ENCODE results near the gene ULK4. TPM values are rescaled to one million over a fixed set of nuclear protein-coding genes. Genes with fewer than 3 reads are reported as not detected.

ULK4 gene
- total RNA-seq, 1 experiment from 2014 or later, result 14.3 TPM

DNA sequence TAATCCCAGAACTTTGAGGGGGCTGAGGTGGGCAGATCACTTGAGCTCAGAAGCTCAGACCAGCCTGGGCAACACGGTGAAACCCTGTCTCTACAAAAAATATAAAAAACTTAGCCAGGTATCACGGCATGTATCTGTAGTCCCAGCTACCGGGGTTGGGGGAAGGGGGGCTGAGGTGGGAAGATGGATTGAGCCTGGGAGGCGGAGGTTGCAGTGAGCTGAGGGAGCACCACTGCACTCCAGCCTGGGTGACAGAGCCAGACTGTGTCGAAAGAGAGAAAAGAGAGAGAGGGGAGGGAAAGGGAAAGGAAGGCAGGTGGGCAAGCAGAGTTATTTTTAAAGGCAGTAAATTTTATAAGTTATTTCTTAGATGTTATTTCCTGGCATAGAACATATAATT is 368.1 kb downstream of the ULK4 start:
- no peaks in the 10 kb centered on the region for H3K9me3 ChIP-seq (ENCODE audit: control insufficient read depth, insufficient read depth, low read depth, low read length)
- no peak for DNase-seq (ENCODE audit: low read depth, low spot score)
- H3K36me3 ChIP-seq (ENCODE audit: control insufficient read depth, insufficient read depth, low read length), result no peaks in the 10 kb centered on the region
- ChIA-PET CTCF (no interaction called here), POLR2A (no interaction called here)
- no peak for ATAC-seq
- BruUV-seq (replicated peaks), result no TSS peak
- in situ Hi-C loops (cut with HindIII; ENCODE audit: low pct_unique_long_range_greater_than_20kb, low sequenced_read_pairs), result no loop called here
- H3K27ac ChIP-seq (ENCODE audit: low read length), result no peak overlapping the region
- H3K4me3 ChIP-seq (ENCODE audit: low read depth in 2 of 2, low read length in 2 of 2), result no peak overlapping the region
- no peaks in the 10 kb centered on the region for H3K27me3 ChIP-seq (ENCODE audit: control insufficient read depth, insufficient read depth, low read length)
- no peak for TF ChIP-seq TCF7L2 (IDR thresholded peaks at IDR 0.05; ENCODE audit: low read depth, low read length)
- TF ChIP-seq, protein P1, sequence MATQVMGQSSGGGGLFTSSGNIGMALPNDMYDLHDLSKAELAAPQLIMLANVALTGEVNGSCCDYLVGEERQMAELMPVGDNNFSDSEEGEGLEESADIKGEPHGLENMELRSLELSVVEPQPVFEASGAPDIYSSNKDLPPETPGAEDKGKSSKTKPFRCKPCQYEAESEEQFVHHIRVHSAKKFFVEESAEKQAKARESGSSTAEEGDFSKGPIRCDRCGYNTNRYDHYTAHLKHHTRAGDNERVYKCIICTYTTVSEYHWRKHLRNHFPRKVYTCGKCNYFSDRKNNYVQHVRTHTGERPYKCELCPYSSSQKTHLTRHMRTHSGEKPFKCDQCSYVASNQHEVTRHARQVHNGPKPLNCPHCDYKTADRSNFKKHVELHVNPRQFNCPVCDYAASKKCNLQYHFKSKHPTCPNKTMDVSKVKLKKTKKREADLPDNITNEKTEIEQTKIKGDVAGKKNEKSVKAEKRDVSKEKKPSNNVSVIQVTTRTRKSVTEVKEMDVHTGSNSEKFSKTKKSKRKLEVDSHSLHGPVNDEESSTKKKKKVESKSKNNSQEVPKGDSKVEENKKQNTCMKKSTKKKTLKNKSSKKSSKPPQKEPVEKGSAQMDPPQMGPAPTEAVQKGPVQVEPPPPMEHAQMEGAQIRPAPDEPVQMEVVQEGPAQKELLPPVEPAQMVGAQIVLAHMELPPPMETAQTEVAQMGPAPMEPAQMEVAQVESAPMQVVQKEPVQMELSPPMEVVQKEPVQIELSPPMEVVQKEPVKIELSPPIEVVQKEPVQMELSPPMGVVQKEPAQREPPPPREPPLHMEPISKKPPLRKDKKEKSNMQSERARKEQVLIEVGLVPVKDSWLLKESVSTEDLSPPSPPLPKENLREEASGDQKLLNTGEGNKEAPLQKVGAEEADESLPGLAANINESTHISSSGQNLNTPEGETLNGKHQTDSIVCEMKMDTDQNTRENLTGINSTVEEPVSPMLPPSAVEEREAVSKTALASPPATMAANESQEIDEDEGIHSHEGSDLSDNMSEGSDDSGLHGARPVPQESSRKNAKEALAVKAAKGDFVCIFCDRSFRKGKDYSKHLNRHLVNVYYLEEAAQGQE (IDR thresholded peaks at IDR 0.05; ENCODE audit: insufficient read depth in 1 of 2, low read depth in 2 of 2, low read length in 1 of 2), result no peak
- TF ChIP-seq POLR2AphosphoS5 (IDR thresholded peaks at IDR 0.05; ENCODE audit: low read depth, low read length), result no peak
- TF ChIP-seq, protein P2, sequence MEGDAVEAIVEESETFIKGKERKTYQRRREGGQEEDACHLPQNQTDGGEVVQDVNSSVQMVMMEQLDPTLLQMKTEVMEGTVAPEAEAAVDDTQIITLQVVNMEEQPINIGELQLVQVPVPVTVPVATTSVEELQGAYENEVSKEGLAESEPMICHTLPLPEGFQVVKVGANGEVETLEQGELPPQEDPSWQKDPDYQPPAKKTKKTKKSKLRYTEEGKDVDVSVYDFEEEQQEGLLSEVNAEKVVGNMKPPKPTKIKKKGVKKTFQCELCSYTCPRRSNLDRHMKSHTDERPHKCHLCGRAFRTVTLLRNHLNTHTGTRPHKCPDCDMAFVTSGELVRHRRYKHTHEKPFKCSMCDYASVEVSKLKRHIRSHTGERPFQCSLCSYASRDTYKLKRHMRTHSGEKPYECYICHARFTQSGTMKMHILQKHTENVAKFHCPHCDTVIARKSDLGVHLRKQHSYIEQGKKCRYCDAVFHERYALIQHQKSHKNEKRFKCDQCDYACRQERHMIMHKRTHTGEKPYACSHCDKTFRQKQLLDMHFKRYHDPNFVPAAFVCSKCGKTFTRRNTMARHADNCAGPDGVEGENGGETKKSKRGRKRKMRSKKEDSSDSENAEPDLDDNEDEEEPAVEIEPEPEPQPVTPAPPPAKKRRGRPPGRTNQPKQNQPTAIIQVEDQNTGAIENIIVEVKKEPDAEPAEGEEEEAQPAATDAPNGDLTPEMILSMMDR (IDR thresholded peaks at IDR 0.05), result no peak
- no peak for TF ChIP-seq SIN3A (IDR thresholded peaks at IDR 0.05; ENCODE audit: borderline replicate concordance, insufficient read depth, low read depth, low read length)
- intact Hi-C loops (cut with micrococcal nuclease; ENCODE audit: unreplicated experiment), result no loop called here
- H3K4me1 ChIP-seq (ENCODE audit: control insufficient read depth, insufficient read depth, low read length), result no peaks in the 10 kb centered on the region

DNA sequence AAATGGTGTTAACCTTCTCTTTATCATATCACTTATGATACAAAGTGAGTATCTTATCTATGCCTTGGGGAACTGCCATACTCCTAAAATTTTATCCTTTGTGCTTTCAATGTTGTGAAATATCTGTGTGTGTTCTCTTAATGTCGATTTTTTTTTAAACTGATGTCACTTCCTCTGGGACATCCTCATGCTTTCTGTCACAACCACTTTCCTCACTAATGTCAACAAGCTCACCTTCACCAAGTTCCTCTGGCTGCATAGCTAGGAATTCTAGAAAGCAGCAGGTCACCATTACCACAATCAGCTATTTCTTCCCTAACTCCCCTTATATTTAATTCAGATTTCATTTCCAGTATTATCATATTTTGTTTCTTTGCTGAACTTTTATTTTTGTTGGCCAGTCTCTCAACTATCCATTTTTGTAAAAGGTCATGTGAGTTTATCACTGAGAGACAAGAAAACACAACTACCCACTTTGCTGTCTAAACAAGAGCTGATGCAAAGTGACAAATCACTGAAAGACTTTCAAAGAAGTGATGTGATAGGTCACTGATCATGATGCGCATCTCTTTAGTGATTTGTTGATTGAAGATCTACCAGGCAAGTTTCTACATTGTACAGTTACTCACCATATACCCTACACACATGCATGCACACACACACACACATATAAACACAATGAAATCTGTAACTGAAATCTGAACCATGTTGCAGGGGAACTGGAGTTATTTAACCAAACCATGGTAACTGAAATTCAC is 369.0 kb downstream of the ULK4 start:
- Histone ChIP-seq H3K36me3 (ENCODE audit: control insufficient read depth, insufficient read depth, low read length) (no peaks in the 10 kb centered on the region), H3K4me1 (ENCODE audit: control insufficient read depth, insufficient read depth, low read length) (no peaks in the 10 kb centered on the region), H3K9me3 (ENCODE audit: control insufficient read depth, insufficient read depth, low read depth, low read length) (no peaks in the 10 kb centered on the region), H3K4me3 (ENCODE audit: low read depth in 2 of 2, low read length in 2 of 2) (no peak overlapping the region), H3K27ac (ENCODE audit: low read length) (no peak overlapping the region), H3K27me3 (ENCODE audit: control insufficient read depth, insufficient read depth, low read length) (no peaks in the 10 kb centered on the region)
- CTCF ChIA-PET, result no interaction called here
- no TSS peak for BruUV-seq (replicated peaks)
- POLR2A ChIA-PET, result no interaction called here
- DNase-seq (ENCODE audit: low read depth, low spot score), result no peak
- TF ChIP-seq, protein P2 (IDR thresholded peaks at IDR 0.05), result no peak
- TF ChIP-seq POLR2AphosphoS5 (IDR thresholded peaks at IDR 0.05; ENCODE audit: low read depth, low read length) (no peak), SIN3A (IDR thresholded peaks at IDR 0.05; ENCODE audit: borderline replicate concordance, insufficient read depth, low read depth, low read length) (no peak), TCF7L2 (IDR thresholded peaks at IDR 0.05; ENCODE audit: low read depth, low read length) (no peak)
- TF ChIP-seq, protein P1 (IDR thresholded peaks at IDR 0.05; ENCODE audit: insufficient read depth in 1 of 2, low read depth in 2 of 2, low read length in 1 of 2), result no peak
- intact Hi-C loops (cut with micrococcal nuclease; ENCODE audit: unreplicated experiment), result no loop called here
- in situ Hi-C loops (cut with HindIII; ENCODE audit: low pct_unique_long_range_greater_than_20kb, low sequenced_read_pairs), result no loop called here
- ATAC-seq, result no peak
